Thoracic aorta (tissue), 2 donors: Measurements from ENCODE around the gene NELL1. TPM values are rescaled to one million over a fixed set of nuclear protein-coding genes. Genes with fewer than 3 reads are reported as not detected.
"Not testable (repeated sequence)": the region's sequence is repeated elsewhere in the genome, so short reads cannot be mapped to it uniquely, and the experiment has no call there.

Source experiments
- ATAC-seq: fragments of 150-250 bp; one replicate; pipeline ENCODE4 v1.8.0; 2017; ENCODE audit warnings: low read depth; ENCODE audit not compliant: insufficient number of reproducible peaks, low FRiP score
- DNase-seq: peaks from one replicate; pipeline ENCODE4 v3.0.0-alpha.2; 2020; ENCODE audit warnings: low spot score
- H3K27ac ChIP-seq, 2 donors: fragments of 200-600 bp; sonication (generic); 1 replicate in 1 of 2; 2 replicates in 1 of 2; pipeline ENCODE4 v1.5.1; 2016; ENCODE audit warnings: mild to moderate bottlenecking in 2 of 2, moderate library complexity in 2 of 2
- H3K27me3 ChIP-seq: fragments of 200-600 bp; sonication (generic); replicated peaks from 2 replicates; pipeline ENCODE4 v1.6.0; 2016; ENCODE audit warnings: mild to moderate bottlenecking; ENCODE audit not compliant: insufficient read depth
- H3K36me3 ChIP-seq: fragments of 200-600 bp; sonication (generic); one replicate; pipeline ENCODE4 v1.5.1; 2016
- H3K4me1 ChIP-seq, 2 donors: fragments of 200-600 bp; sonication (generic); 1 replicate in 1 of 2; 2 replicates in 1 of 2; pipeline versions ENCODE4 v1.5.1 to v1.6.0; 2016; ENCODE audit warnings: low read depth in 2 of 2, mild to moderate bottlenecking in 1 of 2; ENCODE audit not compliant: control insufficient read depth in 1 of 2
- H3K4me3 ChIP-seq: fragments of 200-600 bp; sonication (generic); 2 replicates; pipeline ENCODE4 v1.5.1; 2016; ENCODE audit warnings: mild to moderate bottlenecking
- H3K9me3 ChIP-seq: fragments of 200-600 bp; sonication (generic); 2 replicates; pipeline ENCODE4 v1.5.1; 2016
- CTCF ChIP-seq: fragments of 200-600 bp; sonication (generic); IDR thresholded peaks from one replicate; pipeline ENCODE4 v1.5.1; 2019; ENCODE audit warnings: antibody characterized with exemption
- total RNA-seq, 2 donors: library from RNA; depleted of rRNA; stranded (reverse); fragments of >200 nt; gene quantifications; one replicate each; pipeline versions ENCODE4 v1.1.0 to v1.2.3, GENCODE V29; 2016

The NELL1 gene
- total RNA-seq, 2 donors from 2014 or later: 0.78 TPM; not detected in 1

GRCh38 chr11:20844630-20845029, 175.2 kb downstream of the NELL1 start:
- no peak for ATAC-seq
- H3K27ac ChIP-seq: no peak overlapping the region
- no peak for TF ChIP-seq CTCF

GRCh38 chr11:20854215-20854955, 185.0 kb downstream of the NELL1 start:
- Histone ChIP-seq H3K27me3 (no peaks in the 10 kb centered on the region), H3K4me1 (no peaks in the 10 kb centered on the region), H3K9me3 (no peaks in the 10 kb centered on the region), H3K4me3 (no peak overlapping the region), H3K27ac (no peak overlapping the region), H3K36me3 (no peaks in the 10 kb centered on the region)
- no peak for DNase-seq
- no peak for ATAC-seq
- no peak for TF ChIP-seq CTCF

More at GRCh38 chr11:20844630-20845029, 175.2 kb downstream of the NELL1 start:
- Histone ChIP-seq H3K4me3 (no peak overlapping the region), H3K27me3 (no peaks in the 10 kb centered on the region), H3K36me3 (no peaks in the 10 kb centered on the region), H3K9me3 (no peaks in the 10 kb centered on the region), H3K4me1 (no peaks in the 10 kb centered on the region)
- DNase-seq: no peak

GRCh38 chr11:20861322-20861721, 191.9 kb downstream of the NELL1 start:
- no peak for TF ChIP-seq CTCF
- Histone ChIP-seq H3K4me1 (no peaks in the 10 kb centered on the region), H3K36me3 (no peaks in the 10 kb centered on the region), H3K4me3 (no peak overlapping the region), H3K27me3 (no peaks in the 10 kb centered on the region), H3K9me3 (no peaks in the 10 kb centered on the region), H3K27ac (no peak overlapping the region)
- no peak for ATAC-seq
- DNase-seq: no peak

GRCh38 chr11:20862263-20862662, 192.9 kb downstream of the NELL1 start:
- H3K36me3 ChIP-seq, H3K9me3 ChIP-seq, H3K27me3 ChIP-seq, H3K4me1 ChIP-seq, DNase-seq, H3K4me3 ChIP-seq, H3K27ac ChIP-seq, ATAC-seq: not testable (repeated sequence)

- no peak overlapping the region for H3K27ac ChIP-seq
- no peak for DNase-seq
- no peaks in the 10 kb centered on the region for H3K27me3 ChIP-seq
- no peaks in the 10 kb centered on the region for H3K36me3 ChIP-seq
- H3K9me3 ChIP-seq: no peaks in the 10 kb centered on the region
- H3K4me1 ChIP-seq: no peaks in the 10 kb centered on the region
- TF ChIP-seq CTCF: no peak
- no peak overlapping the region for H3K4me3 ChIP-seq
- no peak for ATAC-seq
These were observed 195.2 kb downstream of the NELL1 start for GRCh38 chr11:20864628-20865027.

- Histone ChIP-seq H3K4me1 (no peaks in the 10 kb centered on the region), H3K4me3 (no peak overlapping the region), H3K27ac (no peak overlapping the region), H3K36me3 (no peaks in the 10 kb centered on the region), H3K27me3 (no peaks in the 10 kb centered on the region), H3K9me3 (no peaks in the 10 kb centered on the region)
- DNase-seq (no peak), ATAC-seq (no peak)
- TF ChIP-seq CTCF: no peak
These were observed 195.8 kb downstream of the NELL1 start for GRCh38 chr11:20865161-20865560.
